ENCODE measurements around the gene SFI1.

GRCh38 chr22:31615491-31615860 is 119.1 kb downstream of the SFI1 start:
- TF ChIP-seq YY1 (IDR thresholded peaks at IDR 0.05; ENCODE audit: low read depth, low read length) (no peak), SP1 (IDR thresholded peaks at IDR 0.05; ENCODE audit: low read depth, low read length) (no peak), CTCF (IDR thresholded peaks at IDR 0.05; ENCODE audit: control extremely low read depth in 1 of 3, insufficient read depth in 1 of 3, low read depth in 1 of 3, low read length in 3 of 3) (no peak), POLR2AphosphoS5 (IDR thresholded peaks at IDR 0.05; ENCODE audit: low read depth, low read length) (no peak), RFX5 (IDR thresholded peaks at IDR 0.05; ENCODE audit: borderline replicate concordance, low read depth, low read length) (no peak), ASH2L (IDR thresholded peaks at IDR 0.05; ENCODE audit: low read length) (no peak), EZH2 (IDR thresholded peaks at IDR 0.05; ENCODE audit: low read depth, low read length, severe bottlenecking) (no peak), HDAC2 (IDR thresholded peaks at IDR 0.05; ENCODE audit: borderline replicate concordance in 1 of 2, low read depth in 2 of 2, low read length in 2 of 2) (no peak)
